ENCODE data around the gene NKAIN2.

NKAIN2 gene

GRCh38 chr6:124714728-124715127, 911.1 kb downstream of the NKAIN2 start:
- Histone ChIP-seq H3K9ac (ENCODE audit: low read length) (no peak overlapping the region), H3F3A (ENCODE audit: insufficient read depth, low read length) (no peaks in the 10 kb centered on the region), H3K4me2 (ENCODE audit: low read depth, low read length) (no peak overlapping the region), H3K9me2 (replicated peaks; ENCODE audit: insufficient read depth, low read length) (no peaks in the 10 kb centered on the region), H3K27ac (ENCODE audit: low read length) (no peak overlapping the region), H3K27me3 (replicated peaks; ENCODE audit: insufficient read depth, low read length) (no peaks in the 10 kb centered on the region), H2AFZ (ENCODE audit: low read length) (no peak overlapping the region), H4K20me1 (ENCODE audit: insufficient read depth, low read length) (no peaks in the 10 kb centered on the region), H3K79me2 (ENCODE audit: low read length) (no peaks in the 10 kb centered on the region), H3K9me3 (replicated peaks; ENCODE audit: insufficient read depth, low read length) (no peaks in the 10 kb centered on the region), H3K36me3 (replicated peaks; ENCODE audit: insufficient read depth, low read length) (no peaks in the 10 kb centered on the region), H3K4me3 (ENCODE audit: low read length) (no peak overlapping the region), H3K4me1 (ENCODE audit: low read length) (no peaks in the 10 kb centered on the region)
- no peak for DNase-seq
- TF ChIP-seq, protein P1, sequence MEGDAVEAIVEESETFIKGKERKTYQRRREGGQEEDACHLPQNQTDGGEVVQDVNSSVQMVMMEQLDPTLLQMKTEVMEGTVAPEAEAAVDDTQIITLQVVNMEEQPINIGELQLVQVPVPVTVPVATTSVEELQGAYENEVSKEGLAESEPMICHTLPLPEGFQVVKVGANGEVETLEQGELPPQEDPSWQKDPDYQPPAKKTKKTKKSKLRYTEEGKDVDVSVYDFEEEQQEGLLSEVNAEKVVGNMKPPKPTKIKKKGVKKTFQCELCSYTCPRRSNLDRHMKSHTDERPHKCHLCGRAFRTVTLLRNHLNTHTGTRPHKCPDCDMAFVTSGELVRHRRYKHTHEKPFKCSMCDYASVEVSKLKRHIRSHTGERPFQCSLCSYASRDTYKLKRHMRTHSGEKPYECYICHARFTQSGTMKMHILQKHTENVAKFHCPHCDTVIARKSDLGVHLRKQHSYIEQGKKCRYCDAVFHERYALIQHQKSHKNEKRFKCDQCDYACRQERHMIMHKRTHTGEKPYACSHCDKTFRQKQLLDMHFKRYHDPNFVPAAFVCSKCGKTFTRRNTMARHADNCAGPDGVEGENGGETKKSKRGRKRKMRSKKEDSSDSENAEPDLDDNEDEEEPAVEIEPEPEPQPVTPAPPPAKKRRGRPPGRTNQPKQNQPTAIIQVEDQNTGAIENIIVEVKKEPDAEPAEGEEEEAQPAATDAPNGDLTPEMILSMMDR (IDR thresholded peaks at IDR 0.05; ENCODE audit: low read length): no peak
- TF ChIP-seq EZH2phosphoT487 (IDR thresholded peaks at IDR 0.05; ENCODE audit: low read length) (no peak), EZH2 (optimal IDR thresholded peaks at IDR 0.05; ENCODE audit: low read depth, low read length) (no peak)

- H3K79me2 ChIP-seq (ENCODE audit: low read length): no peaks in the 10 kb centered on the region
- no peaks in the 10 kb centered on the region for H3K9me3 ChIP-seq (replicated peaks; ENCODE audit: insufficient read depth, low read length)
- H3K4me2 ChIP-seq (ENCODE audit: low read depth, low read length): no peak overlapping the region
- H3K27me3 ChIP-seq (replicated peaks; ENCODE audit: insufficient read depth, low read length): no peaks in the 10 kb centered on the region
- no peaks in the 10 kb centered on the region for H3K9me2 ChIP-seq (replicated peaks; ENCODE audit: insufficient read depth, low read length)
- no peak overlapping the region for H3K27ac ChIP-seq (ENCODE audit: low read length)
- no peaks in the 10 kb centered on the region for H3K4me1 ChIP-seq (ENCODE audit: low read length)
- no peaks in the 10 kb centered on the region for H3F3A ChIP-seq (ENCODE audit: insufficient read depth, low read length)
- DNase-seq: no peak
- no peak overlapping the region for H3K9ac ChIP-seq (ENCODE audit: low read length)
- TF ChIP-seq EZH2phosphoT487 (IDR thresholded peaks at IDR 0.05; ENCODE audit: low read length) (no peak), EZH2 (optimal IDR thresholded peaks at IDR 0.05; ENCODE audit: low read depth, low read length) (no peak)
- TF ChIP-seq, protein P1 (IDR thresholded peaks at IDR 0.05; ENCODE audit: low read length): no peak
- H2AFZ ChIP-seq (ENCODE audit: low read length): no peak overlapping the region
- no peaks in the 10 kb centered on the region for H3K36me3 ChIP-seq (replicated peaks; ENCODE audit: insufficient read depth, low read length)
- no peak overlapping the region for H3K4me3 ChIP-seq (ENCODE audit: low read length)
- no peaks in the 10 kb centered on the region for H4K20me1 ChIP-seq (ENCODE audit: insufficient read depth, low read length)
Measured at GRCh38 chr6:124719913-124720312, 916.2 kb downstream of the NKAIN2 start.

DNA sequence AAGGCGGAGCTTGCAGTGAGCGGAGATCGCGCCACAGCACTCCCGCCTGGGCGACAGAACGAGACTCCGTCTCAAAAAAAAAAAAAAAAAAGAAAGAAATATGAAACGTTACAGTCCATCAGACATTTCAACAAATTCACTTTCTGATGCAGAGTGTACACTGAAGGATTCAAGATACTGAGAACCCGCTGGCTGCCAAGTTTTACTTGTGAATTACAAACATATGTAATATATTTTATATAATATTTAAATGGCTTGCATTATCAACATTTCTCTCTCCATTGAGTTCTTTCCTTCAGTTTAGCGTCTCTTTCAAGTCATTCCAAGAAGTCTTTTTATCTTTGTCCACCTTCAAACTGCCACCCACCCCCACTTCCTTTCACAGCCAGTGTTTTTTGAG, 917.7 kb downstream of the NKAIN2 start:
- TF ChIP-seq EZH2 (optimal IDR thresholded peaks at IDR 0.05; ENCODE audit: low read depth, low read length) (no peak), EZH2phosphoT487 (IDR thresholded peaks at IDR 0.05; ENCODE audit: low read length) (no peak)
- TF ChIP-seq, protein P1 (IDR thresholded peaks at IDR 0.05; ENCODE audit: low read length): no peak
- H3K9me2 ChIP-seq (replicated peaks; ENCODE audit: insufficient read depth, low read length): no peaks in the 10 kb centered on the region
- H3K79me2 ChIP-seq (ENCODE audit: low read length): no peaks in the 10 kb centered on the region
- H3K27me3 ChIP-seq (replicated peaks; ENCODE audit: insufficient read depth, low read length): no peaks in the 10 kb centered on the region
- no peaks in the 10 kb centered on the region for H3K36me3 ChIP-seq (replicated peaks; ENCODE audit: insufficient read depth, low read length)
- no peak overlapping the region for H3K4me2 ChIP-seq (ENCODE audit: low read depth, low read length)
- H4K20me1 ChIP-seq (ENCODE audit: insufficient read depth, low read length): no peaks in the 10 kb centered on the region
- no peak overlapping the region for H3K9ac ChIP-seq (ENCODE audit: low read length)
- H2AFZ ChIP-seq (ENCODE audit: low read length): no peak overlapping the region
- H3K9me3 ChIP-seq (replicated peaks; ENCODE audit: insufficient read depth, low read length): no peaks in the 10 kb centered on the region
- no peak overlapping the region for H3K27ac ChIP-seq (ENCODE audit: low read length)
- DNase-seq: no peak
- H3K4me1 ChIP-seq (ENCODE audit: low read length): no peaks in the 10 kb centered on the region
- H3K4me3 ChIP-seq (ENCODE audit: low read length): no peak overlapping the region
- H3F3A ChIP-seq (ENCODE audit: insufficient read depth, low read length): no peaks in the 10 kb centered on the region
